Activated CD8-positive, alpha-beta memory T cell treated with anti-CD3 and anti-CD28 coated beads, Interleukin-2, amount 50 U/mL, for 1 hour (primary cell): Measurements from ENCODE around the gene AHR.
"Not testable (repeated sequence)": the region's sequence is repeated elsewhere in the genome, so short reads cannot be mapped to it uniquely, and the experiment has no call there.

ENCODE experiments used
- DNase-seq: peaks from one replicate; pipeline ENCODE4 v3.0.0-alpha.2; 2020; ENCODE audit errors: extremely low read depth

The AHR gene

GRCh38 chr7:17376595-17376994 is 78.1 kb downstream of the AHR start:
- DNase-seq = no peak

- DNase-seq = no peak
Measured at GRCh38 chr7:17380736-17381662, 82.5 kb downstream of the AHR start.

- not testable (repeated sequence) for DNase-seq
Measured at GRCh38 chr7:17382408-17383354, 84.2 kb downstream of the AHR start.

GRCh38 chr7:17384400-17384799 is 85.9 kb downstream of the AHR start:
- no peak for DNase-seq

- no peak for DNase-seq
Measured at GRCh38 chr7:17385612-17386011, 87.2 kb downstream of the AHR start.

GRCh38 chr7:17390392-17390791 is 91.9 kb downstream of the AHR start:
- DNase-seq = no peak

GRCh38 chr7:17391366-17391765 is 92.9 kb downstream of the AHR start:
- no peak for DNase-seq

GRCh38 chr7:17392846-17393245 is 94.4 kb downstream of the AHR start:
- no peak for DNase-seq

GRCh38 chr7:17394563-17394962 is 96.1 kb downstream of the AHR start:
- not testable (repeated sequence) for DNase-seq
